GM12892 (cell line): ENCODE data around the gene NEDD1.

Experiments
- POLR2A ChIP-seq: IDR thresholded peaks from 2 replicates; pipeline ENCODE4 v1.6.1; 2011; ENCODE audit warnings: low read depth, low read length, control low read depth
- POLR2AphosphoS5 ChIP-seq: IDR thresholded peaks from 2 replicates; pipeline ENCODE4 v1.6.1; 2011; ENCODE audit warnings: low read depth, low read length, control low read depth
- TAF1 ChIP-seq: IDR thresholded peaks from 2 replicates; pipeline ENCODE4 v1.6.1; 2011; ENCODE audit warnings: low read depth, mild to moderate bottlenecking, control low read depth, low read length, borderline replicate concordance

- TF ChIP-seq POLR2AphosphoS5 = no peak
- no peak for TF ChIP-seq POLR2A
- TF ChIP-seq TAF1 = no peak
Measured at GRCh38 chr12:96876966-96877365, 30.1 kb upstream of the NEDD1 start.
